Measurements from ENCODE around the gene ANK3.

Gene ANK3

GRCh38 chr10:60182691-60183090 lies 207.0 kb downstream of the ANK3 start:
- H3K4me1 ChIP-seq (ENCODE audit: control insufficient read depth, insufficient read depth, low read length): peaks cover under 1% of the 10 kb centered on the region; the same call in 1 of the 2 replicates
- H3K9me3 ChIP-seq (ENCODE audit: control insufficient read depth, insufficient read depth, low read depth, low read length): no peaks in the 10 kb centered on the region
- no peaks in the 10 kb centered on the region for H3K36me3 ChIP-seq (ENCODE audit: control insufficient read depth in 2 of 2, insufficient read depth in 1 of 2, low read length in 2 of 2)
- no peak overlapping the region for H3K4me3 ChIP-seq (ENCODE audit: low read depth, low read length)
- TF ChIP-seq PRDM10 (tag by site-specific recombination; IDR thresholded peaks at IDR 0.05): 0 out of 2 replicates have a peak, but pooled peaks have one; percentile 11
- TF ChIP-seq ZNF423 (tag by site-specific recombination; IDR thresholded peaks at IDR 0.05): no peak
- no peak overlapping the region for H3K27ac ChIP-seq (ENCODE audit: extremely low read depth, low read depth, low read length)
- ChIA-PET POLR2A (no interaction called here), CTCF (interaction anchor here (0.5 to 0.7 kb wide), 2 partner anchors 17 to 259 kb away, joined by 3 read pairs; no protein-coding TSS in a partner anchor)

DNA sequence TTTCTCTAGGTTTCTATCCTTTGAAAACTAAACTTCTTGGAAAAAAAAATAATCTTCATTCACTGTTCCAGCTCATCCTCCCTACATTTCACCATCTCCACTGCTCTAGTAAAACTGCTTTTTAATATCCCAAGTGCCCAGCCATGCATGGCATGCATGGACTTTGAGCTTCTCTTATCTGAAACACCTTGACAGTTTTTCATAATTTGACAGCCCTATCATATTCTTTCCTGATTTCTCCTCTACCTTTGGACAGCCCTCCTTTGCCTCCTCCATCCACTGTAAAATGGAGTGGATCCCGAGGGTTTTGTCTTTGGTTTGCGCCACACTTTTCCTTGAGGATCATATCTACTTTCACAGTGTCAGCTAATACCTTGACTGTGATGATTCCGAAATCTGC lies 212.8 kb downstream of the ANK3 start:
- H3K4me3 ChIP-seq (ENCODE audit: low read depth, low read length): no peak overlapping the region
- H3K4me1 ChIP-seq (ENCODE audit: control insufficient read depth, insufficient read depth, low read length): peaks cover 2% of the 10 kb centered on the region; the same call in 1 of the 2 replicates
- no peaks in the 10 kb centered on the region for H3K36me3 ChIP-seq (ENCODE audit: control insufficient read depth in 2 of 2, insufficient read depth in 1 of 2, low read length in 2 of 2)
- no peaks in the 10 kb centered on the region for H3K9me3 ChIP-seq (ENCODE audit: control insufficient read depth, insufficient read depth, low read depth, low read length)
- POLR2A ChIA-PET: no interaction called here
- TF ChIP-seq ZNF48 (tag by site-specific recombination; IDR thresholded peaks at IDR 0.05) (no peak), ZEB2 (tag by site-specific recombination; IDR thresholded peaks at IDR 0.05) (no peak)
- CTCF ChIA-PET: interaction anchor here (0.6 kb wide), 1 partner anchor 63 kb away, joined by 3 read pairs; no protein-coding TSS in a partner anchor
- H3K27ac ChIP-seq (ENCODE audit: extremely low read depth, low read depth, low read length): no peak overlapping the region

DNA sequence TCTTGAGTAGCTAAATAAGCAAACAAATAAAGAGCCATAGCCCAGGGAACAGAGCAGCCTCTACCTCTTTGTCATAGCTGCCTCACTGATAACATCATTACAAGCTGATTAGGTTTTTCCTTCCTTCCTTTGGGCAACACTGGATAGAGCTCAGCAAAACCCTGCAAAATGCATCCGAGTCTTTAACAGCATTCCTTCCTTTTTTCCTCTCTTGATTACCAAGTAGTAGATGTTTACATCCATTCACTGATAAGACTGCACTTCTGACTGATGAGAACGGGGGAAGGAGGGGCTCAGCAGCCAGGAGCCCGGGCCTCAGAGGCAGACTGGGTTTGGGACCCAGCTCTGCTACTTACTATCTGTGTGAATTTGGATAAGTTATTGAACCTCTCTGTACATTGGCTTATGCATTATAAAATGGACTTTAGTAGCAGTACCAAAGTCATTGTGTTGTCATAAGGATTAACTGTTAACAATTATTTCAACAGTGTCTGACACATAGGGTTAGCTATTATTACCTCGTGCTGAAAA lies 214.2 kb downstream of the ANK3 start:
- H3K36me3 ChIP-seq (ENCODE audit: control insufficient read depth in 2 of 2, insufficient read depth in 1 of 2, low read length in 2 of 2): no peaks in the 10 kb centered on the region
- H3K4me3 ChIP-seq (ENCODE audit: low read depth, low read length): no peak overlapping the region
- no peaks in the 10 kb centered on the region for H3K9me3 ChIP-seq (ENCODE audit: control insufficient read depth, insufficient read depth, low read depth, low read length)
- POLR2A ChIA-PET: no interaction called here
- CTCF ChIA-PET: interaction anchor here (0.6 to 1.0 kb wide), 3 partner anchors 26 to 185 kb away, joined by 3 to 5 read pairs (median 3); no protein-coding TSS in a partner anchor
- H3K4me1 ChIP-seq (ENCODE audit: control insufficient read depth, insufficient read depth, low read length): peaks cover 2% of the 10 kb centered on the region; the same call in 1 of the 2 replicates
- no peak overlapping the region for H3K27ac ChIP-seq (ENCODE audit: extremely low read depth, low read depth, low read length)
- TF ChIP-seq ZNF530 (tag by site-specific recombination; IDR thresholded peaks at IDR 0.05; ENCODE audit: low read depth) (no peak), TRIM28 (IDR thresholded peaks at IDR 0.05; ENCODE audit: borderline replicate concordance, low read length) (0 out of 2 replicates have a peak, but pooled peaks have one; percentile 75), ZNF37A (tag by site-specific recombination; IDR thresholded peaks at IDR 0.05) (no peak), WT1 (tag by site-specific recombination; IDR thresholded peaks at IDR 0.05) (no peak), MYNN (tag by site-specific recombination; IDR thresholded peaks at IDR 0.05; ENCODE audit: borderline replicate concordance) (no peak), TCF7L2 (IDR thresholded peaks at IDR 0.05; ENCODE audit: borderline replicate concordance, low read depth, low read length) (0 out of 2 replicates have a peak, but pooled peaks have one; percentile 15)

- ChIA-PET CTCF (interaction anchor here (1.0 to 1.6 kb wide), 4 partner anchors 31 to 163 kb away, joined by 3 to 6 read pairs (median 3); no protein-coding TSS in a partner anchor), POLR2A (no interaction called here)
- Histone ChIP-seq H3K9me3 (ENCODE audit: control insufficient read depth, insufficient read depth, low read depth, low read length) (no peaks in the 10 kb centered on the region), H3K36me3 (ENCODE audit: control insufficient read depth in 2 of 2, insufficient read depth in 1 of 2, low read length in 2 of 2) (no peaks in the 10 kb centered on the region), H3K4me3 (ENCODE audit: low read depth, low read length) (no peak overlapping the region), H3K4me1 (ENCODE audit: control insufficient read depth, insufficient read depth, low read length) (peaks cover 2% of the 10 kb centered on the region; the same call in 1 of the 2 replicates), H3K27ac (ENCODE audit: extremely low read depth, low read depth, low read length) (no peak overlapping the region)
- no peak for TF ChIP-seq ZNF426 (tag by site-specific recombination; IDR thresholded peaks at IDR 0.05)
- TF ChIP-seq ZNF549 (tag by site-specific recombination; IDR thresholded peaks at IDR 0.05): no peak
- TF ChIP-seq MYNN (tag by site-specific recombination; IDR thresholded peaks at IDR 0.05; ENCODE audit: borderline replicate concordance): no peak
- no peak for TF ChIP-seq ZNF768 (tag by site-specific recombination; IDR thresholded peaks at IDR 0.05)
- no peak for TF ChIP-seq ZEB2 (tag by site-specific recombination; IDR thresholded peaks at IDR 0.05)
- no peak for TF ChIP-seq ZNF580 (tag by site-specific recombination; IDR thresholded peaks at IDR 0.05)
- no peak for TF ChIP-seq ZNF558 (tag by site-specific recombination; IDR thresholded peaks at IDR 0.05)
- TF ChIP-seq ZNF837 (tag by site-specific recombination; IDR thresholded peaks at IDR 0.05): no peak
- no peak for TF ChIP-seq FEZF1 (tag by site-specific recombination; IDR thresholded peaks at IDR 0.05)
- no peak for TF ChIP-seq ZNF214 (tag by site-specific recombination; IDR thresholded peaks at IDR 0.05; ENCODE audit: borderline replicate concordance)
- TF ChIP-seq HIC1 (tag by site-specific recombination; IDR thresholded peaks at IDR 0.05): no peak
- no peak for TF ChIP-seq ZNF223 (tag by site-specific recombination; IDR thresholded peaks at IDR 0.05)
- no peak for TF ChIP-seq ZNF561 (tag by site-specific recombination; IDR thresholded peaks at IDR 0.05; ENCODE audit: borderline replicate concordance)
These were observed 217.2 kb downstream of the ANK3 start for GRCh38 chr10:60172363-60172990.
